Right ventricle myocardium inferior (tissue), 1 donor: Measurements from ENCODE around the gene TXNL1. TPM values are rescaled to one million over a fixed set of nuclear protein-coding genes. Genes with fewer than 3 reads are reported as not detected.
"Not testable (repeated sequence)": the region's sequence is repeated elsewhere in the genome, so short reads cannot be mapped to it uniquely, and the experiment has no call there.

Experiments used
- ATAC-seq: fragments of 200-7000 bp; cut with Tn5 transposase; one replicate; pipeline ENCODE4 v1.9.1; 2020; ENCODE audit warnings: mild to moderate bottlenecking, moderate library complexity
- DNase-seq: peaks from one replicate; pipeline ENCODE4 v3.0.0; 2021; ENCODE audit errors: missing footprints
- intact Hi-C: fragments of 100-400 bp; cut with DNase I; formaldehyde crosslinking; loops from one replicate; pipeline ENCODE4 v1.11.0; 2022
- total RNA-seq: library from RNA; stranded (reverse); fragmentation: NEBNext Ultra II Directional; extraction: Animal tissue kit (Norgen Biotek cat#: 25700); gene quantifications from one replicate; pipeline ENCODE4 v1.2.1, GENCODE V29; 2021
- donor health status: DM: no; HTN: yes; CAD: no; lungs with severe emphysema.

The TXNL1 gene
- total RNA-seq, 1 donor from 2014 or later: 106 TPM

GRCh38 chr18:56576826-56577573 lies 61.4 kb downstream of the TXNL1 start:
- intact Hi-C loops: loop anchor here (2.0 to 10.0 kb wide), 9 partner anchors 202 to 1480 kb away; partner anchors contain the start of gene TCF4
- ATAC-seq: peak; percentile 86

GRCh38 chr18:56575819-56576663 lies 62.4 kb downstream of the TXNL1 start:
- intact Hi-C loops: loop anchor here (2.0 to 10.0 kb wide), 9 partner anchors 201 to 1479 kb away; partner anchors contain the start of gene TCF4
- DNase-seq (no peak), ATAC-seq (peak; percentile 82)

More at GRCh38 chr18:56576826-56577573, 61.4 kb downstream of the TXNL1 start:
- DNase-seq: peak; percentile 81

GRCh38 chr18:56574861-56575260 lies 63.5 kb downstream of the TXNL1 start:
- DNase-seq: no peak
- ATAC-seq: peak; percentile 91
- intact Hi-C loops: loop anchor here (5.0 to 10.0 kb wide), 8 partner anchors 200 to 1478 kb away; no protein-coding TSS in a partner anchor

- not testable (repeated sequence) for DNase-seq, ATAC-seq
- intact Hi-C loops: loop anchor here (10.0 kb wide), 2 partner anchors 197 to 1247 kb away; no protein-coding TSS in a partner anchor
Observed at GRCh38 chr18:56572267-56572666, 66.1 kb downstream of the TXNL1 start.

GRCh38 chr18:56570978-56571377 lies 67.4 kb downstream of the TXNL1 start:
- no peak for ATAC-seq

GRCh38 chr18:56569416-56569815 lies 69.0 kb downstream of the TXNL1 start:
- intact Hi-C loops: no loop called here
- ATAC-seq: no peak
- DNase-seq: no peak

More at GRCh38 chr18:56570978-56571377, 67.4 kb downstream of the TXNL1 start:
- no peak for DNase-seq
- intact Hi-C loops: loop anchor here (10.0 kb wide), 2 partner anchors 196 to 1246 kb away; no protein-coding TSS in a partner anchor

- intact Hi-C loops: no loop called here
Observed at GRCh38 chr18:56568986-56569385, 69.4 kb downstream of the TXNL1 start.

GRCh38 chr18:56565551-56566345 lies 72.6 kb downstream of the TXNL1 start:
- intact Hi-C loops: no loop called here
- ATAC-seq (peak; percentile 60), DNase-seq (no peak)

More at GRCh38 chr18:56568986-56569385, 69.4 kb downstream of the TXNL1 start:
- DNase-seq (no peak), ATAC-seq (peak; percentile 32)

- ATAC-seq (peak; percentile 35), DNase-seq (no peak)
- intact Hi-C loops: no loop called here
Observed at GRCh38 chr18:56565046-56565445, 73.3 kb downstream of the TXNL1 start.

- no peak for DNase-seq
- intact Hi-C loops: no loop called here
- no peak for ATAC-seq
Observed at GRCh38 chr18:56563568-56563967, 74.8 kb downstream of the TXNL1 start.

GRCh38 chr18:56562479-56562878 lies 75.9 kb downstream of the TXNL1 start:
- ATAC-seq: no peak
- intact Hi-C loops: no loop called here
- DNase-seq: no peak

- no peak for DNase-seq
- no peak for ATAC-seq
- intact Hi-C loops: no loop called here
Observed at GRCh38 chr18:56560992-56561391, 77.4 kb downstream of the TXNL1 start.

GRCh38 chr18:56559044-56559443 lies 79.3 kb downstream of the TXNL1 start:
- intact Hi-C loops: no loop called here
- no peak for DNase-seq
- no peak for ATAC-seq

GRCh38 chr18:56556907-56557306 lies 81.5 kb downstream of the TXNL1 start:
- ATAC-seq (no peak), DNase-seq (no peak)
- intact Hi-C loops: no loop called here

- ATAC-seq: no peak
- intact Hi-C loops: no loop called here
- no peak for DNase-seq
Observed at GRCh38 chr18:56550121-56550520, 88.3 kb downstream of the TXNL1 start.
